Sigmoid colon (tissue), 7 donors: ENCODE data around the gene CRABP1. TPM values are rescaled to one million over a fixed set of nuclear protein-coding genes. Genes with fewer than 3 reads are reported as not detected.

Source experiments
- DNase-seq: peaks from one replicate; pipeline ENCODE4 v3.0.0-alpha.2; 2019
- H3K27ac ChIP-seq, 4 donors: fragments of 200-600 bp; sonication (generic); one replicate each; pipeline ENCODE4 v1.5.1; 2016 to 2019; ENCODE audit warnings: mild to moderate bottlenecking in 1 of 4
- H3K27me3 ChIP-seq, 3 donors: fragments of 200-600 bp; sonication (generic); one replicate each; pipeline ENCODE4 v1.5.1; 2019; ENCODE audit warnings: mild to moderate bottlenecking in 1 of 3
- H3K36me3 ChIP-seq, 4 donors: fragments of 200-600 bp; sonication (generic); one replicate each; pipeline ENCODE4 v1.5.1; 2016 to 2019
- H3K4me1 ChIP-seq, 4 donors: fragments of 200-600 bp; sonication (generic); one replicate each; pipeline ENCODE4 v1.5.1; 2017 to 2019
- H3K4me3 ChIP-seq, 4 donors: fragments of 200-600 bp; sonication (generic); one replicate each; pipeline ENCODE4 v1.5.1; 2017 to 2019; ENCODE audit warnings: mild to moderate bottlenecking in 2 of 4, moderate library complexity in 1 of 4
- H3K9me3 ChIP-seq, 4 donors: fragments of 200-600 bp in 3 of 4; sonication (generic) in 3 of 4; one replicate each; pipeline versions ENCODE4 v1.5.1 to v1.6.1; 2013 to 2019
- EP300 ChIP-seq, 4 donors: sonication (generic); formaldehyde crosslinking; IDR thresholded peaks; one replicate each; pipeline ENCODE4 v1.6.1; 2017; ENCODE audit warnings: antibody characterized with exemption in 4 of 4
- POLR2A ChIP-seq, 2 donors: fragments of 450-650 bp; IDR thresholded peaks; one replicate each; pipeline ENCODE4 v1.6.1; 2016; ENCODE audit warnings: antibody characterized with exemption in 2 of 2, mild to moderate bottlenecking in 2 of 2, moderate library complexity in 2 of 2
- POLR2AphosphoS5 ChIP-seq, 4 donors: sonication (generic); formaldehyde crosslinking; IDR thresholded peaks; one replicate each; pipeline ENCODE4 v1.6.1; 2017; ENCODE audit warnings: antibody characterized with exemption in 4 of 4
- WGBS, 2 donors: extraction: QIAGEN DNeasy Blood & Tissue Kit; methylation state at CpG; one replicate each; pipeline ENCODE4 v1.1.7; 2013; 5-methylcytosine and 5-hydroxymethylcytosine counted together
- intact Hi-C: fragments of 100-400 bp; cut with DNase I; formaldehyde crosslinking; loops from one replicate; pipeline ENCODE4 v1.15.1; 2023
- polyA plus RNA-seq, 3 donors: library from polyadenylated mRNA; stranded (reverse); fragments of 200-250 nt; gene quantifications; one replicate each; pipeline ENCODE4 v1.2.3, GENCODE V29; 2013
- total RNA-seq, 4 donors: library from RNA; depleted of rRNA; stranded (reverse); fragments of >200 nt; gene quantifications; one replicate each; pipeline ENCODE4 v1.1.0, GENCODE V29; 2016
- TF ChIP-seq, protein P1 (sequence below), 4 experiments: fragments of 450-650 bp in 3 of 4; fragments of 200-600 bp in 1 of 4; IDR thresholded peaks; one replicate each; pipeline ENCODE4 v1.5.1; 2016 to 2019; ENCODE audit warnings: antibody characterized with exemption in 4 of 4, mild to moderate bottlenecking in 3 of 4, moderate library complexity in 2 of 4
- donor health status: healthy with polysubstance abuse.
- donor health status: Bipolar disorder and iron deficiency.
- donor health status: healthy.

Gene CRABP1
- total RNA-seq (1 to 10 TPM; 2.1 to 8.2 (median 5.3) TPM), polyA plus RNA-seq (1 to 10 TPM in 1 of 3 donors, not detected in 2; 3.3 TPM)

DNA sequence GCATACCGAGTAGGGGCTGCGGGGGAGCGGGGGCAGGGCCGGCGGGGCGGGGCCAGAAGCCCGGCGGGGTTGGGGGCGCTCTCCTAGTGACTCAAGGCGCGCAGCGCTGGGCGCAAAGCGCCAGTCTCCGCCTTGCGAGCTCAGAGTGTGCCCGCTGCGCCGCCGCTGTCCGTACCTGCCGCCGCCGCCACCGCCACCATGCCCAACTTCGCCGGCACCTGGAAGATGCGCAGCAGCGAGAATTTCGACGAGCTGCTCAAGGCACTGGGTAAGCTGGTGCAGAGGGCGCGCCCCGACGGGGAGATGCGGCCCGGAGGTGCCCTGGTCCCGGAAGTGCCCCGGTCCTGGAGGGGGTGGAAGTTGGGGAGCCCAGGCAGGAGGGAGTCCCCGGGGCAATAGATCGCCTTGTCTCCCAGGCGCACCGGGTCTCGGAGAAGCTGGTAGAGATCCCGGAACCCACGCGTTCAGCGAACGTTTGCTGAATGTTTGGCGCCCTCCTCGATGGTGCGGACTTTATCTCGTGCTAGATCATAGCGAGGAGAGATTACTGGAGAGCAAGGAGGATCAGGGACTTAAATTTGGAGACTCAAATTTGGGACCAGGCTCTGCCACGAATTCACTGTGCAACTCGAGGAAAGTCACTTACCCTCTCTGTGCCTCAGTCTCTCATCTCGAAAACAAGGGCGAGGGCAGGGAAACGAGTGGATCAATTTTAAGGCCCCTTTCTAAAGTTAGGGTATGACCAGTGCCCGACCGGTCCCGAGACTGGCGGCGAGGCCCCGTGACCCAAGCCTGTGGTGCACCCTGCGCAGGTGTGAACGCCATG lies at the start of gene CRABP1:
Gene CRABP1, plus strand, starts transcription at position 123 of the 826 bp plus-strand sequence. Its CDS starts 76 bp downstream, at position 199.
- peak within 1 kb of the TSS in 1 of 4 donors; percentile 15 for H3K4me3 ChIP-seq
- no peaks in the 10 kb centered on the region for H3K36me3 ChIP-seq
- peaks cover 7 to 52% (median 30%) of the 10 kb centered on the region in 3 donors for H3K27me3 ChIP-seq
- no peak for DNase-seq
- no peak within 1 kb of the TSS for H3K27ac ChIP-seq
- intact Hi-C loops: no loop called here
- WGBS, 2 donors: 2 to 3% methylated on average over 67 of the region's 67 CpGs
- peaks cover 0 to 16% (median 12%) of the 10 kb centered on the region in 4 donors for H3K4me1 ChIP-seq
- TF ChIP-seq, protein P1, sequence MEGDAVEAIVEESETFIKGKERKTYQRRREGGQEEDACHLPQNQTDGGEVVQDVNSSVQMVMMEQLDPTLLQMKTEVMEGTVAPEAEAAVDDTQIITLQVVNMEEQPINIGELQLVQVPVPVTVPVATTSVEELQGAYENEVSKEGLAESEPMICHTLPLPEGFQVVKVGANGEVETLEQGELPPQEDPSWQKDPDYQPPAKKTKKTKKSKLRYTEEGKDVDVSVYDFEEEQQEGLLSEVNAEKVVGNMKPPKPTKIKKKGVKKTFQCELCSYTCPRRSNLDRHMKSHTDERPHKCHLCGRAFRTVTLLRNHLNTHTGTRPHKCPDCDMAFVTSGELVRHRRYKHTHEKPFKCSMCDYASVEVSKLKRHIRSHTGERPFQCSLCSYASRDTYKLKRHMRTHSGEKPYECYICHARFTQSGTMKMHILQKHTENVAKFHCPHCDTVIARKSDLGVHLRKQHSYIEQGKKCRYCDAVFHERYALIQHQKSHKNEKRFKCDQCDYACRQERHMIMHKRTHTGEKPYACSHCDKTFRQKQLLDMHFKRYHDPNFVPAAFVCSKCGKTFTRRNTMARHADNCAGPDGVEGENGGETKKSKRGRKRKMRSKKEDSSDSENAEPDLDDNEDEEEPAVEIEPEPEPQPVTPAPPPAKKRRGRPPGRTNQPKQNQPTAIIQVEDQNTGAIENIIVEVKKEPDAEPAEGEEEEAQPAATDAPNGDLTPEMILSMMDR (IDR thresholded peaks at IDR 0.05): no peak
- TF ChIP-seq POLR2A (IDR thresholded peaks at IDR 0.05) (no peak), EP300 (IDR thresholded peaks at IDR 0.05) (no peak), POLR2AphosphoS5 (IDR thresholded peaks at IDR 0.05) (no peak)
- no peaks in the 10 kb centered on the region for H3K9me3 ChIP-seq

- Histone ChIP-seq H3K4me3 (no peak overlapping the region), H3K9me3 (no peaks in the 10 kb centered on the region), H3K27ac (no peak overlapping the region), H3K36me3 (peaks cover 0 to 93% (median 24%) of the 10 kb centered on the region in 4 donors), H3K27me3 (no peaks in the 10 kb centered on the region), H3K4me1 (no peaks in the 10 kb centered on the region)
- no peak for TF ChIP-seq POLR2AphosphoS5 (IDR thresholded peaks at IDR 0.05)
- TF ChIP-seq, protein P1 (IDR thresholded peaks at IDR 0.05): no peak
- TF ChIP-seq POLR2A (IDR thresholded peaks at IDR 0.05): no peak
- no peak for TF ChIP-seq EP300 (IDR thresholded peaks at IDR 0.05)
- 49 to 91% methylated on average over 2 of the region's 2 CpGs for WGBS, 2 donors
- no peak for DNase-seq
- intact Hi-C loops: no loop called here
Measured at GRCh38 chr15:78291052-78291451, 49.1 kb upstream of the CRABP1 start.

GRCh38 chr15:78291698-78292097 lies 48.5 kb upstream of the CRABP1 start:
- WGBS, 2 donors: 94 to 97% methylated on average over 2 of the region's 2 CpGs
- H3K27me3 ChIP-seq: no peaks in the 10 kb centered on the region
- H3K9me3 ChIP-seq: no peaks in the 10 kb centered on the region
- intact Hi-C loops: no loop called here
- DNase-seq: no peak
- H3K4me1 ChIP-seq: no peaks in the 10 kb centered on the region
- TF ChIP-seq EP300 (IDR thresholded peaks at IDR 0.05) (no peak), POLR2A (IDR thresholded peaks at IDR 0.05) (no peak), POLR2AphosphoS5 (IDR thresholded peaks at IDR 0.05) (no peak)
- TF ChIP-seq, protein P1 (IDR thresholded peaks at IDR 0.05): no peak
- peaks cover 0 to 86% (median 22%) of the 10 kb centered on the region in 4 donors for H3K36me3 ChIP-seq
- no peak overlapping the region for H3K4me3 ChIP-seq
- no peak overlapping the region for H3K27ac ChIP-seq

DNA sequence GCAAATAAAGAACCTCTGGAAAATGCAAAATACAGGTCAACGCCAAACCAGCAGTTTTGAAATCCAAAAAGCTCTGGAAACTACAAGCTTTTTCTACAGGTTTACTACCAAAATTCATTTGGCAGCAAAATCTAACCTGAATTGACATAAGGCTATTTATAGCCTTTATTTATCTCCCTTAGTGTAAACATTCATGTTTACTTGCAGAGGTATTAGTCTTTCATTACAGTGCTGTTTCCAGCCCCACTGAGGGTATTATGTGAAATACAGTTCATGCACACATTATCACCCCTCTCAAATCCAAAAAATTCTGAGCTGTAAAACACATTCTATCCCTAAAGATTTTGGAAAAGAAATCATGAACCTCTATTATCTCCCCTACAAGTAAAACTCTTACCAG lies 47.9 kb upstream of the CRABP1 start:
- H3K4me1 ChIP-seq: no peaks in the 10 kb centered on the region
- intact Hi-C loops: no loop called here
- no peak overlapping the region for H3K27ac ChIP-seq
- no peaks in the 10 kb centered on the region for H3K27me3 ChIP-seq
- no peak for DNase-seq
- peaks cover 0 to 81% (median 18%) of the 10 kb centered on the region in 4 donors for H3K36me3 ChIP-seq
- TF ChIP-seq POLR2AphosphoS5 (IDR thresholded peaks at IDR 0.05) (no peak), EP300 (IDR thresholded peaks at IDR 0.05) (no peak), POLR2A (IDR thresholded peaks at IDR 0.05) (no peak)
- TF ChIP-seq, protein P1 (IDR thresholded peaks at IDR 0.05): no peak
- H3K9me3 ChIP-seq: no peaks in the 10 kb centered on the region
- WGBS, 2 donors: 91 to 98% methylated on average over 1 of the region's 1 CpG
- no peak overlapping the region for H3K4me3 ChIP-seq
